Mononuclear cell (primary cell): ENCODE measurements around the gene SORCS2. TPM values are rescaled to one million over a fixed set of nuclear protein-coding genes. Genes with fewer than 3 reads are reported as not detected.

ENCODE experiments used
- H3K27me3 ChIP-seq: 2 replicates; pipeline ENCODE4 v1.6.0; 2011; ENCODE audit warnings: low read length, control low read depth; ENCODE audit not compliant: insufficient read depth
- H3K4me1 ChIP-seq: 2 replicates; pipeline ENCODE4 v1.5.1; 2011; ENCODE audit warnings: mild to moderate bottlenecking, low read length, control low read depth; ENCODE audit not compliant: insufficient read depth
- H3K4me3 ChIP-seq: 2 replicates; pipeline ENCODE4 v1.5.1; 2011; ENCODE audit warnings: mild to moderate bottlenecking, low read length, moderate library complexity
- H3K9me3 ChIP-seq: 2 replicates; pipeline ENCODE4 v1.5.1; 2011; ENCODE audit warnings: low read depth, mild to moderate bottlenecking, control low read depth, low read length
- total RNA-seq: library from RNA; depleted of rRNA; stranded (reverse); fragments of >200 nt; gene quantifications from one replicate; pipeline ENCODE4 v1.2.3, GENCODE V29; 2012

SORCS2 gene
- total RNA-seq, 1 donor = 0.10 TPM

GRCh38 chr4:7740866-7741525 lies 548.7 kb downstream of the SORCS2 start:
- Histone ChIP-seq H3K4me3 (no peak overlapping the region), H3K4me1 (peaks cover 19% of the 10 kb centered on the region), H3K27me3 (no peaks in the 10 kb centered on the region), H3K9me3 (no peaks in the 10 kb centered on the region)

- no peak overlapping the region for H3K4me3 ChIP-seq
- H3K9me3 ChIP-seq = no peaks in the 10 kb centered on the region
- H3K27me3 ChIP-seq = no peaks in the 10 kb centered on the region
- peaks cover 19% of the 10 kb centered on the region for H3K4me1 ChIP-seq
These were observed 549.8 kb downstream of the SORCS2 start for GRCh38 chr4:7741946-7742806.

DNA sequence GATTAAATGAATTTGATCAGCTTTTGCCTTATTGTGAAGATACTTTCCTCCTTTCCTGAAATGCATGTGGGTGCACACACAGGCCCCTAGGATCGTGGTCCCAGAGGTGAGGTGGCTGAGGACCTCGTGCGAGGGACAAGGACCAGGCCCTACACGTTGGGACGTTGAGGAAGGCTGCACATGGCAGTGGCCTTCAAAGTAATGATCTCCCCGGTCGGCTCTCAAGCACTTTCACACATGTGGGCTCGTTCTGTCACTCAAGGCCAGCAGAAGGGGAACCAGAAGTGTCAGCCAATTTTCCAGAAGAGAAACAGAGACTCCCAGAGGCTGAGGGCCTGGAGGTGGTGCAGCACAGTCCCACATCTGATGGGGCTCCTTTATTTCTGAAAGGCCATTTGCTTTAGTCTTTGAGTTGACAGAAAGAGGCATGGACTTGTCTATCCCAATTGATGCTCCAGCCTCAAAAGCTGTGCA lies 550.5 kb downstream of the SORCS2 start:
- Histone ChIP-seq H3K9me3 (no peaks in the 10 kb centered on the region), H3K4me1 (peaks cover 25% of the 10 kb centered on the region), H3K27me3 (no peaks in the 10 kb centered on the region), H3K4me3 (no peak overlapping the region)

DNA sequence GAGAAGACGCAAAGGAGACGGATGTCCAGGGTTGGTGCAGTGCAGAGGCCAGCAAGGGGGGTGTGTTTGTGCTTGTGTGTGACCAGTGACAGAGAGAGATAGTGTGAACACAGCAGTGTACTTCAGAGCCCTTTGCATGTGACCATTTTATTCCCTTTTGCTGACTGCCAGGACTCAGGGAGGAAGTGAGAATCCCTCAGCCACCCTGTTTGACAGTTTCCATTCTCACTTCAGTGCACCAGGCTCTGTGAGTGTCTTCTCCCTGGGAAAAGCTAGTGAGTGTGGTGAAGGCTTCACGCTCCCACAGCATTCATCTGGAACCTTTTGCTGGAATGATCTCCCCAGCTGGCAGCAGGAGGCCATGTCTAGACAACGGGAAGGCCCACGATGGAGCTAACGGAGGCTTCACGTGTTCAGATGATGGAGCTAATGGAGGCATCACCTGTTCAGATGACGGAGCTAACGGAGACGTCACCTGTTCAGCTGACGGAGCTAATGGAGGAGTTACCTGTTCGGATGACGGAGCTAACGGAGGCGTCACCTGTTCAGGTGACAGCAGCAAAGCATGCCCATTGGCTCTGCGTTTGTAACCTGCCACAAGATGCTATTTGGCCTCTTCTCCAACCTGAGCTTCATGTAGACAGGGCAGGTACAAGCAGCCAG lies 551.9 kb downstream of the SORCS2 start:
- H3K4me3 ChIP-seq = no peak overlapping the region
- no peaks in the 10 kb centered on the region for H3K27me3 ChIP-seq
- H3K9me3 ChIP-seq = no peaks in the 10 kb centered on the region
- H3K4me1 ChIP-seq = peaks cover 25% of the 10 kb centered on the region

DNA sequence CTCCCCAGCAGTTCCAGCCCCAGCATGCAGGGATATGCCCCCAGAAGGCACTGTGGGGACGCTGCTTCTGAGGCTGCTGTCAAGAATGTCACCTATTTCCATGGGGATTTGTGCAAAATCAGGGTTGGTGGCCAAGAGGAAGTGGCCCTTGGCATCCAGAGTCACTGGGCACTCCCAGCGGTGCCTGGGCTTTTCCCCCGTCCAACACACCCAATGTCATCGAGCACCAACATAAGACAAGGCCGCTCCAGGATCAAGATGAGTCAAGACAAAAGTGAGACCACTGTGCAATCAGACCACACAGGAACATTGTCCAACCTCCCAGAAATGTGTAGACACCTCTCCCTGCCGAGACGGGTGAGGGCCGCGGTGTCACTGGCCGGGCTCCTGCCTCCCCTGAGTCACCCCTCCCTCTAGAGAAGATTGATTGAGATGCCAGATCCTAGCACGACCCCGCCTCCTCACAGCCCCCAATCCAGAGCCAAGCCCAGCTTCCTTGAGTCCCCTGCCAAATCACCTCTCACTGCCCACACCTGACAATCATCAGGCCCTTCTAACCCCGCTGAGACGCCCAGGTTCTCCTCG lies 553.1 kb downstream of the SORCS2 start:
- Histone ChIP-seq H3K4me1 (peaks cover 30% of the 10 kb centered on the region), H3K9me3 (no peaks in the 10 kb centered on the region), H3K27me3 (no peaks in the 10 kb centered on the region), H3K4me3 (no peak overlapping the region)

GRCh38 chr4:7746351-7747061 lies 554.2 kb downstream of the SORCS2 start:
- Histone ChIP-seq H3K4me3 (no peak overlapping the region), H3K27me3 (no peaks in the 10 kb centered on the region), H3K9me3 (no peaks in the 10 kb centered on the region), H3K4me1 (peaks cover 30% of the 10 kb centered on the region)

DNA sequence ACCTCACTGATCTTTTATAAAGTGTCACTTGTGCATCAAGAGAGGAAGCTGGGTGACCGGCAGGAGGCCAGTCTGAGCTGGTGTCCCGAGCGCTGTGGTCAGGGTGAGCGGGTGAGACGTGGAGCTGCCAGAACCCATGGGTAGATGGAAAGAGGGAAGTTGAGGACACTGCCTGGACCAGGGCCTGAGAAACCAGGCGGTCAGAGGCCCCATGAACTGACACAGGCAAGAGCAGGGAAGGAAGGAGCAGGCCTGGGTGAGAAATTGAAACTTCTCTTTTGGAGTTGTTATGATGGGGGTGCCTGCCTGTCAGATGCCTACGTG lies 554.7 kb downstream of the SORCS2 start:
- H3K4me1 ChIP-seq = peaks cover 30% of the 10 kb centered on the region
- H3K4me3 ChIP-seq = no peak overlapping the region
- H3K27me3 ChIP-seq = no peaks in the 10 kb centered on the region
- no peaks in the 10 kb centered on the region for H3K9me3 ChIP-seq

DNA sequence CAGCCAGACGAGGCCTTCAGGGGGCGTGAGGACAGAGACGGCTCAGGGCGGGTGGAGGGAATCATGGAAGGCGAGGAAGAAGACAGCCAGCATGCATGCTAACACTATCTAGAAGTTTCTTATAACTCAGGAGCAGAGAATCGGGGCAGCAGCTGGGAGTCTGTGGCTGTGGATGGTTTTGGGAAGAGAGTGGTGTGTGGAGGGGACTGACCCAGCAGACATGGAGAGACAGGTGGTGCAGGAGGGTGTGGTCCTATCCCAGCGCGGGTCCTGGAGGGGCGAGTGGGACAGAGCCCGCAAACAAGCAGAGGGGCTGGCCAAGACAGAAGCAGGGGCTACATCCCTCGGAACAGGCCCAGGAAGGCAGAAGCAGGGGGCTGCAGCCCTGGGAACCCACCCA lies 555.2 kb downstream of the SORCS2 start:
- Histone ChIP-seq H3K27me3 (no peaks in the 10 kb centered on the region), H3K4me1 (peaks cover 30% of the 10 kb centered on the region), H3K4me3 (no peak overlapping the region), H3K9me3 (no peaks in the 10 kb centered on the region)

DNA sequence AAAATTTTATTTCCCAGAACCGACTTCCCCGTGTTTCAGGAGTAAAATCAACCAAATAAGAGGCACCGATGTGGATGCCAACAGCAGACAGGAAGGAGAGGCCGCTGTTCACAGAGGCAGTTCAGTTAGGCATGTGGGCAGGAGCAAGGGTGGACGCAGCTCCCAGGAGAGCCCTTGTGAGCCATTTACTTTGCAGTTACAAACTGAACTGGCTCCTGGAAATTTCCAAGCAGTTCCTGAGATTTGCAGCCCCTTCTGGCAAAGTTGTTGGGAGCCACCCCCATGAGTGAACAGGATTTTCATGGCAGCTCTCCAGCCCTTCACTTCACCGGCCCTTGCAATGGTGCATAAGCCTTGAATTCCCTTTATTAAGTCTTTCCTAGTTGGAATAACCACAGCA lies 558.2 kb downstream of the SORCS2 start:
- Histone ChIP-seq H3K27me3 (no peaks in the 10 kb centered on the region), H3K4me3 (no peak overlapping the region), H3K9me3 (no peaks in the 10 kb centered on the region), H3K4me1 (peaks cover 11% of the 10 kb centered on the region)

GRCh38 chr4:7750972-7751371 lies 558.6 kb downstream of the SORCS2 start:
- no peaks in the 10 kb centered on the region for H3K9me3 ChIP-seq
- H3K4me1 ChIP-seq = peaks cover 11% of the 10 kb centered on the region
- no peaks in the 10 kb centered on the region for H3K27me3 ChIP-seq
- no peak overlapping the region for H3K4me3 ChIP-seq

GRCh38 chr4:7752649-7753048 lies 560.3 kb downstream of the SORCS2 start:
- H3K27me3 ChIP-seq = no peaks in the 10 kb centered on the region
- peaks cover 7% of the 10 kb centered on the region for H3K4me1 ChIP-seq
- no peaks in the 10 kb centered on the region for H3K9me3 ChIP-seq
- H3K4me3 ChIP-seq = no peak overlapping the region

- Histone ChIP-seq H3K4me1 (peaks cover 5% of the 10 kb centered on the region), H3K27me3 (no peaks in the 10 kb centered on the region), H3K9me3 (no peaks in the 10 kb centered on the region), H3K4me3 (no peak overlapping the region)
These were observed 560.9 kb downstream of the SORCS2 start for GRCh38 chr4:7753271-7753670.

DNA sequence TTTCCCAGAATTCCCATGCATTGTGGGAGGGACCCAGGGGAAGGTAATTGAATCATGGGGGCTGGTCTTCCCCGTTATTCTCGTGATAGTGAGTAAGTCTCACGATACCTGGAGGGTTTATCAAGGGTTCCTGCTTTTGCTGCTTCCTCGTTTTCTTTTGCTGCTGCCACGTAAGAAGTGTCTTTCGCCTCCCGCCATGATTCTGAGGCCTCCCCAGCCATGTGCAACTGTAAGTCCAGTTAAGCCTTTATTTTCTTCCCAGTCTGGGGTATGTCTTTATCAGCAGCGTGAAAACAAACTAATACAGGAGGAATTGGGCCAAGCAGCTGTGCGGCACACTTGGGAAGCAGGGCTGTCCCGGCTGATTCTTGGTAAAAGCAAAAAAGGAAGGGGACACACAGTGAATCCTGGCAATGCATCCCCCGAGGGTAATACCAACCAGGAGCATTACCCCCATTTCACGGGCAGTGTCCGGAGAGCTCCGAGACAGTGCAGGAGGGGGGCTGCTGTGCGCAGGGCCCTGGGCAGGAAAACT lies 561.7 kb downstream of the SORCS2 start:
- no peaks in the 10 kb centered on the region for H3K27me3 ChIP-seq
- H3K4me1 ChIP-seq = peaks cover 8% of the 10 kb centered on the region
- H3K9me3 ChIP-seq = no peaks in the 10 kb centered on the region
- H3K4me3 ChIP-seq = no peak overlapping the region

DNA sequence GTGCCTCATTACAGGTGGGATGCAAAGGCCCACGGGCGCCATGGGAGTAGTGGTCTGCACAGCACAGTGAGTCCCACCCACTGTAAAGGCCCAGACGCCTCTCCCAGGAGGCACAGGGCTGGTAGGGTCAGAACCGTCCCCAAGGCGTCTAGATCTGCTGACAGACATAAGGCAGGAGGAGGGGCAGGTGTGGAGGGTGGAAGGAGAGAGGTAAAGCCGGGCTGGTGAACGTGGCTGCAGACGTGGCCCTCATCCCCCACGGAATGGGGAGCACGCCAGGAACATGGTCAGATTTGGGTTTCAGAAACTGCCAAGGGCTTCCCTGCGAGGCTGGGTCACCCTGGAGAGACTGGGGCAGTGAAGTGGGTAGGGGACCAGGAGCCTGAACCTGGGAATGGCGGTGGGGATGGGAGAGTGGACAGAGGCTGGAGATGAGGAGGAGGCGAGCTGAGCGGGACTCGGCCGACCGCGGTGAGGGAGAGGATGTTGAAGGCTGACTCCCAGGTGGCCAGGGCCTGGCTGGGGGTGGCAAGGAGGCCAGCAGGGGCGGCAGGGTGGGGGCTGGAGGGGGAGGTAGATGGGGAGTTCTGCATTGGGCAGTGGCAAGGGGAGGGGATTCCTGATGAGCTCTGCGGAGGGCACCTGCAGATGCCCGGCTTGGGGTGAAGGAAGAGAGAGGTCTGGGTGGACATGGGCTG lies 562.4 kb downstream of the SORCS2 start:
- H3K27me3 ChIP-seq = no peaks in the 10 kb centered on the region
- peaks cover 10% of the 10 kb centered on the region for H3K4me1 ChIP-seq
- H3K9me3 ChIP-seq = no peaks in the 10 kb centered on the region
- H3K4me3 ChIP-seq = no peak overlapping the region
